Endothelial cell of umbilical vein (primary cell): ENCODE measurements around the gene QSOX2.

Experiments used
- CTCF ChIP-seq, 2 donors: IDR thresholded peaks; 1 replicate in 1 of 2; 2 replicates in 1 of 2; pipeline ENCODE4 v1.5.1; 2011; ENCODE audit warnings: low read length in 2 of 2, mild to moderate bottlenecking in 2 of 2, moderate library complexity in 2 of 2, control low read depth in 1 of 2, inconsistent platforms in 1 of 2, low read depth in 1 of 2; ENCODE audit not compliant: insufficient read depth in 1 of 2; ENCODE audit errors: extremely low read depth in 1 of 2
- EZH2 ChIP-seq: IDR thresholded peaks from 2 replicates; pipeline ENCODE4 v1.6.1; 2012; ENCODE audit warnings: borderline replicate concordance, low read depth, mild to moderate bottlenecking, moderate library complexity, low read length, inconsistent platforms; ENCODE audit not compliant: severe bottlenecking
- FOS ChIP-seq: IDR thresholded peaks from 2 replicates; pipeline ENCODE4 v1.6.1; 2011; ENCODE audit warnings: mild to moderate bottlenecking, low read length, moderate library complexity, borderline replicate concordance; ENCODE audit not compliant: insufficient read depth
- POLR2A ChIP-seq: IDR thresholded peaks from 2 replicates; pipeline ENCODE4 v1.6.1; 2012; ENCODE audit warnings: low read depth, mild to moderate bottlenecking, control low read depth, low read length
- POLR2AphosphoS5 ChIP-seq: IDR thresholded peaks from 2 replicates; pipeline ENCODE4 v1.6.1; 2012; ENCODE audit warnings: low read depth, mild to moderate bottlenecking, control low read depth, low read length, moderate library complexity; ENCODE audit not compliant: insufficient read depth

- no peak for TF ChIP-seq CTCF (IDR thresholded peaks at IDR 0.05; ENCODE audit: extremely low read depth in 1 of 2, insufficient read depth in 1 of 2, low read depth in 1 of 2, low read length in 2 of 2)
- no peak for TF ChIP-seq EZH2
- no peak for TF ChIP-seq POLR2AphosphoS5
- TF ChIP-seq FOS, result no peak
- no peak for TF ChIP-seq POLR2A
These were observed 3.4 kb downstream of the QSOX2 start for GRCh38 chr9:136242248-136242647.
